ENCODE measurements around the gene TUBB.

Gene TUBB

GRCh38 chr6:30732237-30732943 is 12.2 kb downstream of the TUBB start:
- ChIA-PET CTCF (interaction anchor here (1.3 kb wide), 1 partner anchor 10 kb away, joined by 5 read pairs; no protein-coding TSS in a partner anchor), POLR2A (ENCODE audit: low non-redundant PET) (no interaction called here)
- DNase-seq (ENCODE audit: low spot score): no peak

GRCh38 chr6:30735668-30736314 is 15.6 kb downstream of the TUBB start:
- TF ChIP-seq CTCF (conservative IDR thresholded peaks at IDR 0.05; ENCODE audit: low read depth): no peak
- ChIA-PET CTCF (interaction anchor here (0.6 to 0.9 kb wide), 2 partner anchors 93 to 103 kb away, joined by 3 read pairs; no protein-coding TSS in a partner anchor), POLR2A (ENCODE audit: low non-redundant PET) (no interaction called here)
- H3K27ac ChIP-seq: no peak overlapping the region
- no peak for DNase-seq (ENCODE audit: low spot score)

More at GRCh38 chr6:30732237-30732943, 12.2 kb downstream of the TUBB start:
- no peak for TF ChIP-seq CTCF (conservative IDR thresholded peaks at IDR 0.05; ENCODE audit: low read depth)
- H3K27ac ChIP-seq: peak overlapping the region; percentile 44

- TF ChIP-seq CTCF (conservative IDR thresholded peaks at IDR 0.05; ENCODE audit: low read depth): no peak
- ChIA-PET POLR2A (ENCODE audit: low non-redundant PET) (interaction anchor here (0.5 to 0.6 kb wide), 2 partner anchors 12 to 74 kb away, joined by 3 to 4 read pairs; no protein-coding TSS in a partner anchor), CTCF (interaction anchor here (0.6 kb wide), 1 partner anchor 8 kb away, joined by 4 read pairs; no protein-coding TSS in a partner anchor)
- no peak overlapping the region for H3K27ac ChIP-seq
- DNase-seq (ENCODE audit: low spot score): no peak
Measured at GRCh38 chr6:30738532-30738931, 18.4 kb downstream of the TUBB start.

- no peak for TF ChIP-seq CTCF (conservative IDR thresholded peaks at IDR 0.05; ENCODE audit: low read depth)
- CTCF ChIA-PET: interaction anchor here (0.6 to 1.4 kb wide), 3 partner anchors 10 to 138 kb away, joined by 3 to 6 read pairs (median 3); no protein-coding TSS in a partner anchor
- POLR2A ChIA-PET (ENCODE audit: low non-redundant PET): interaction anchor here (0.5 to 0.6 kb wide), 2 partner anchors 8 to 25 kb away, joined by 3 to 9 read pairs; no protein-coding TSS in a partner anchor
- peak overlapping the region; percentile 50 for H3K27ac ChIP-seq
- DNase-seq (ENCODE audit: low spot score): no peak
Measured at GRCh38 chr6:30740540-30740870, 20.4 kb downstream of the TUBB start.

GRCh38 chr6:30741063-30741779 is 21.1 kb downstream of the TUBB start:
- H3K27ac ChIP-seq: peak overlapping the region; percentile 94
- ChIA-PET POLR2A (ENCODE audit: low non-redundant PET) (interaction anchor here (0.6 to 0.7 kb wide), 2 partner anchors 22 to 24 kb away, joined by 4 to 9 read pairs; no protein-coding TSS in a partner anchor), CTCF (interaction anchor here (1.4 kb wide), 1 partner anchor 10 kb away, joined by 7 read pairs; no protein-coding TSS in a partner anchor)
- no peak for DNase-seq (ENCODE audit: low spot score)
- TF ChIP-seq CTCF (conservative IDR thresholded peaks at IDR 0.05; ENCODE audit: low read depth): no peak

All from RWPE1 (cell line).